Activated CD4-positive, CD25-positive, alpha-beta regulatory T cell (primary cell): ENCODE measurements around the gene GDPD2.

Source experiments
- DNase-seq, 4 experiments: peaks; one replicate each; lab custom pipeline; 2025; lab: John Stamatoyannopoulos, UW

The GDPD2 gene

DNA sequence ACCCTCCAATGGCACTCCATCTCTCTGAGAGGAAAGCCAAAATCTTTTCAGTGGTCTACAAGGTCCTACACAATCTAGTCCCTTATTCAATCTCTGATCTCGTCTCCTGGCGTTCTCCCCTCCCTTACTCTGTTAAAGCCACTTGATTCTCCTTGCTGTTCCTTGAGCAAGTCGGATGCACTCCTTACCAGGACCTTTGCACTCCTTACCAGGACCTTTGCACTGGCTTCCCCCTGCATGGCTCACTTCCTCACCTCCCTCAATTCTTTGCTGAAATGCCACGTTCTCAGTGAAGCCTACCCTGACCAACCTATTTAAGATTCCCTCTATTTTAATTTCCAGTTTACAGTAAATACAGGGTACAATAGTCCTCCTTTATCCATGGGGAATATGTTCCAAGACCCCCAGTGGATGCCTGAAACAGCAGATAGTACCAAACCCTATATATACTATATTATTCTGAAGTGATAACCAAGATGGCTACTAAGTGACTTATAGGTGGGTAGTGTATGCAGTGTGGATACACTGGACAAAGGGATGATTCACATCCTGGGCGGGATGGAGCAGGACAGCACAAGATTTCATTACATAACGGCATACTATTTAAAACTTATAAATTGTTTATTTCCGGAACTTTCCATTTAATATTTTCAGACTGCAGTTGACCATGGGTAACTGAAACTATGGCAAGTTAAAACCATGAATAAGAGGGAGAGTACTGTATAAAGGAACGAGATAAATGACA is 15.0 kb downstream of the GDPD2 start:
- DNase-seq: no peak

GRCh38 chrX:70439016-70439415 is 15.9 kb downstream of the GDPD2 start:
- no peak for DNase-seq

GRCh38 chrX:70442224-70442623 is 19.1 kb downstream of the GDPD2 start:
- DNase-seq: no peak

DNA sequence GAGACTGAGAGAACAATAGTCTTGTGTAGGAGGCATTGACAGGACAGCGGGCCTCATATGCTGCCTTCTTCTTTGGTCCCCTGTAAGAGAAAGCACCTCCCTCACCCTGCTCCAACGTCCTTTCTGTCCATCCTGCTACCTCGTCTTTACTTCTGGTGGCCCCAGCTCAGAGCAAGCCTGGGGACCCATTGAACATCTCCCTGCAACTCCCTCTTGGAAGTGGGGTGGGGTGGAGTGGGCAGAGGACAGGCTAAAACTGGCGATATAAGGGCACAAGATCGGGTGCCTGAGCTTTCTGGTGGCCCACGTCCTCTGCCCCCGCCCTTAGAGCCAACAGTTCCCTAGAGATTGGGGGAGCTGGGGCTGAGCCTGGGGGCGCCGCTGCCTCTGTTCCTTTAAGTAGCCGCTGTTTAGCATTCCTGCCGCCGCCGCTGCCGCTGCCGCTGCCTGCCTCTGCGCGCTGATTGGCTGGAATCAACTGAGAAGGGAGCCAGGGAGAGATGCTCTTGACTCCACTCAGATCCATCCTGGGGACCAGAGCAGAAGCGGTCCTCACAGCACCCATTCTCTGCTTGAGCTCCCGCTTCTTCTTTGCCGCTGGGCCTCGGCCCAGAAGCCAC is 21.3 kb downstream of the GDPD2 start, which contains the start of gene DLG3:
Gene DLG3 (plus strand): TSS at position 510 of the 620 bp plus-strand sequence. CDS start 367 bp downstream, outside the sequence.
- DNase-seq: peak in 1 of 4 experiments; percentile 1

- DNase-seq: no peak
Observed at GRCh38 chrX:70444946-70445656, 22.0 kb downstream of the GDPD2 start.

DNA sequence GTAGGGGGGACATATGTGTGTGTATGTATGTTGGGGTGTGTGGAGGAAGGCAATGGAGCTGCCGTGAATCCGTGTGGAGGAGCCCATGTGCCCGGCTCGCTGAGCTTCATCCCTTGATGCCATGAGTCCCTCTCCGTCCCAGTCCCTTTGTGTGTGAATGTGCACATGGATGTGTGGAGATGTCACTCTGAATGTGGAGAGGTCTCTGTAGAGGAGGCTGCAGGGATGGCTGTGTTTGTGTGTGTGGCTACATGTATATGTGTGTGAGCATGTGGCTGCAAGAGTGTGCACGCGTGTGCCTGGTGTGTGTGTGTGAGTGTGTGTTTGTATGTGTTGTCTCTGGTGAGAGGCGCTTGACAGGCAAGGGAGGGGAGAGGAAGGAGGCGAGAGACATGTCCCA is 22.8 kb downstream of the GDPD2 start:
- no peak for DNase-seq

- no peak for DNase-seq
Observed at GRCh38 chrX:70446380-70447350, 23.6 kb downstream of the GDPD2 start.

- no peak for DNase-seq
Observed at GRCh38 chrX:70449457-70449966, 26.4 kb downstream of the GDPD2 start.

GRCh38 chrX:70452143-70452733 is 29.1 kb downstream of the GDPD2 start:
- peak; percentile 4 to 44 (median 18) for DNase-seq

DNA sequence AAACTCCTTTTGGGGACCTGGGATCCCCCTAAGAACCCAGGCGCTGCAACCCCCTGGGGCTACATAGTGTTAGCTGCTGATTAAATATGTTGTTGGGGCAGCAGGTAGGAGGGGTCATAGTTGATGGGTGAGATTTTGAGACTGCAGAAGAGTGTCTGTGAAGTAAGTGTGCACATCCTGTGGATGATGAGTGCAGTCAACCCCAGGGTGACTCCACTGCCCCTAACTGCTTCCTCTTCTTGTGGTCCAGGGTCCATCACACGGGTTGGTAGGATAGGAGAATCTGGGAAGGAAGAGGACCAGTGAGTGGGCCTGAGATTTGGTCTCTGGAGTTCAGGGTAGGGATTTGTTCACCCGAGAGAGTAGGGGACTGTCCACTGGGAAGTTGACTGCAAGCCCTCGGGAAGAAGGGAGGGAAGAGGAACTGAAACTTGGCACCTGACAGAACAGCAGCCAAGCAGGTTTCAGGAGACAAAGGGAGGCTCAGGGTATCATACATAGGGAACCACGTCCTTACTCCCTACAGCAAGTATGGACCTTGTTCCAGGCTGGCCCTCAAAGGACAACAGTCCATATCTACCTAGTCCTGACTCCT is 30.0 kb downstream of the GDPD2 start:
- no peak for DNase-seq

- DNase-seq: peak; percentile 5 to 23 (median 19)
Observed at GRCh38 chrX:70454441-70455365, 31.6 kb downstream of the GDPD2 start.

DNA sequence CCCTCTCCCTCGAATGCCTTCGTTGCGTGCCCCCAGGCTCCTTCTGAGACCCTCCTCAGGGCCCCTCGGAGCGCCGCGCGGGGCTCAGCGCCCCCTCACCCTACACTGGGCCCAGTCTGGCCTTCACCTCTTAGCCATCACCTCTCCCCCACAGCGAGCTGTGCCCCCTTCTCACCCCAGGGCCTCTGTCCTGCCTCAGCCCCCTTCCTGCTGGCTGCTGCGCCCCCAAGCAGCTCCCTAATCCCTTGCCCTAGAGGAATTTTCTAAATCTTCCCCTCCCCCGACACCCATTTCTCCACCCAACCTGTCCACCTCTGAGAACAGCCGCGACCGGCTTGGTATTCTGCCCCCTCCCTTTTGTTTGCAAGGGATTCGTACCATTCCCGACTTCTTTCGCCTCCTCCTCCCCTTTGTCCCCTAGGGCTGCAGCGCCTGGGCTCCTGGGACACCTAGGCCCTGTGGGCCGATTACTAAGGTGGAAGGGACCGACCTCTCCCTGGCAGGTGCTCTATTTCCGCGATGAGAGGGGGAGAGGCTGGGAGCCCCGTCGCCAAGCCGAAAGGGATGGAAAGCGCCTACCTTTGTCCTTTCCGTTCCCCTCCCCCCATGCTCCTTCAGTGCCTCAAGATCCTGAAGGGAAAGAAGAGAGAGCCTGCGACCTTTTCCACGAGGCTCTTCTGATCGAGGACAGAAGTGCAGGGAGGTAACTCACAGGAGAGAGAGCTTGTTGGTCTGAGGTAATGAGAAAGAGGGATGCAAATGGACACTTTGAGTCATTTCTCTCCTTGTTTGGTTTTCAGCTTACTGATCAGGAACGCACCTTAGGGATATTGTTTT is 32.5 kb downstream of the GDPD2 start:
- DNase-seq: no peak

GRCh38 chrX:70456256-70456655 is 33.1 kb downstream of the GDPD2 start:
- DNase-seq: no peak

GRCh38 chrX:70461026-70461425 is 37.9 kb downstream of the GDPD2 start:
- no peak for DNase-seq

DNA sequence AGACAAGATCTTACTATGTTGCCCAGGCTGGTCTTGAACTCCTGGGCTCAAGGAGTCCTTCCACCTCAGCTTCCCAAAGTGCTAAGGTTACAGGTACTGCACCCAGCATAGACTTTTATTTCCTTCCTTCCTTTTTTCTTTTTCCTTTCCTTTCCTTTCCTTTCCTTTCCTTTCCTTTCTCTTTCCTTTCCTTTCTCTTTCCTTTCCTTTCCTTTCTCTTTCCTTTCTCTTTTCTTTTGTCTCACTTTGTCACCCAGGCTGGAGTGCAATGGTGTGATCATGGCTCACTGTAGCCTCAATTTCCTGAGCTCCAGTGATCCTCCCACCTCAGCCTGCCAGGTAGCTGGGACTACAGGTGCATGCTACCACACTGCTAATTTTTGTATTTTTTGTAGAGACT is 40.9 kb downstream of the GDPD2 start:
- no peak for DNase-seq

GRCh38 chrX:70466968-70467367 is 43.9 kb downstream of the GDPD2 start:
- DNase-seq: no peak

GRCh38 chrX:70468709-70469108 is 45.6 kb downstream of the GDPD2 start:
- DNase-seq: no peak

GRCh38 chrX:70470850-70471289 is 47.8 kb downstream of the GDPD2 start:
- no peak for DNase-seq
